Measurements from ENCODE around the gene TRIM2.

DNA sequence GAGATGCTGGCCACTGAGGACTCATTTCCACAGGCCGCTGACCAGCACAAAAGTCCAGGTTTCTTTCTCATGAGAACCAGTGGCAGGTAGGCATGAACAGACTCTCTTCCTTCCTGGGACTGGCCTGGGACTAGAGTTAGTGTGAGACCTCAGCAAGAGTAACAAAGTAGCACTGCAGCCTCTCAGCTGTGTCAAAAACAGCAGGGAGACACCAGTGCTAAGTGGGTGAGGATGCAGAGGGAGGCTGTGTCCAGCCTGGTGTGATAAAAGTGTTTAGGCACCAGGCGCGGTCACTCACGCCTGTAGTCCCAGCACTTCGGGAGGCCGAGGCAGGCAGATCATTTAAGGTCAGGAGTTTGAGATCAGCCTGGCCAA is 42.9 kb downstream of the TRIM2 start:
- TF ChIP-seq, protein P1, sequence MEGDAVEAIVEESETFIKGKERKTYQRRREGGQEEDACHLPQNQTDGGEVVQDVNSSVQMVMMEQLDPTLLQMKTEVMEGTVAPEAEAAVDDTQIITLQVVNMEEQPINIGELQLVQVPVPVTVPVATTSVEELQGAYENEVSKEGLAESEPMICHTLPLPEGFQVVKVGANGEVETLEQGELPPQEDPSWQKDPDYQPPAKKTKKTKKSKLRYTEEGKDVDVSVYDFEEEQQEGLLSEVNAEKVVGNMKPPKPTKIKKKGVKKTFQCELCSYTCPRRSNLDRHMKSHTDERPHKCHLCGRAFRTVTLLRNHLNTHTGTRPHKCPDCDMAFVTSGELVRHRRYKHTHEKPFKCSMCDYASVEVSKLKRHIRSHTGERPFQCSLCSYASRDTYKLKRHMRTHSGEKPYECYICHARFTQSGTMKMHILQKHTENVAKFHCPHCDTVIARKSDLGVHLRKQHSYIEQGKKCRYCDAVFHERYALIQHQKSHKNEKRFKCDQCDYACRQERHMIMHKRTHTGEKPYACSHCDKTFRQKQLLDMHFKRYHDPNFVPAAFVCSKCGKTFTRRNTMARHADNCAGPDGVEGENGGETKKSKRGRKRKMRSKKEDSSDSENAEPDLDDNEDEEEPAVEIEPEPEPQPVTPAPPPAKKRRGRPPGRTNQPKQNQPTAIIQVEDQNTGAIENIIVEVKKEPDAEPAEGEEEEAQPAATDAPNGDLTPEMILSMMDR (IDR thresholded peaks at IDR 0.05): no peak
- TF ChIP-seq POLR2A (IDR thresholded peaks at IDR 0.05) (no peak), POLR2AphosphoS5 (IDR thresholded peaks at IDR 0.05) (no peak)
